K562 treated with DMSO at 1 percent for 24 hours (cell line): Measurements from ENCODE around the gene CRYGD. TPM values are rescaled to one million over a fixed set of nuclear protein-coding genes. Genes with fewer than 3 reads are reported as not detected.

Experiments
- total RNA-seq: library from RNA; unstranded; fragments of 300-600 nt; gene quantifications from 2 replicates; pipeline ENCODE4 v1.2.3, GENCODE V29; 2022; ENCODE audit warnings: low read depth; ENCODE audit not compliant: insufficient read depth

CRYGD gene
- not detected in 2 replicates for total RNA-seq

GRCh38 chr2:208124013-208124715, at the start of gene CRYGD:
TSS of gene CRYGD (minus strand) at chr2:208124524. CDS start at chr2:208124473, 51 bp downstream.

GRCh38 chr2:208163489-208163888, 39.2 kb upstream of the CRYGD start, which contains the start of gene CRYGA:
TSS of gene CRYGA (minus strand) at chr2:208163589. CDS start at chr2:208163556, 33 bp downstream.

GRCh38 chr2:208146006-208146405, 21.7 kb upstream of the CRYGD start, which contains the start of gene CRYGB:
TSS of gene CRYGB (minus strand) at chr2:208146158. CDS start at chr2:208146120, 38 bp downstream.

GRCh38 chr2:208129744-208130711, 5.7 kb upstream of the CRYGD start, which contains the start of gene CRYGC:
TSS of gene CRYGC (minus strand) at chr2:208129828. CDS start at chr2:208129792, 36 bp downstream.

Other genes starting within 250 kb of the CRYGD start
- 1.3 and 1.7 TPM in 2 replicates for gene PLEKHM3, start 99.0 kb downstream of the CRYGD start, total RNA-seq
- not detected in 2 replicates for gene CRYGC, start 5.3 kb upstream of the CRYGD start, total RNA-seq
- not detected in 2 replicates for gene CRYGB, start 21.6 kb upstream of the CRYGD start, total RNA-seq
- not detected in 2 replicates for gene CRYGA, start 39.1 kb upstream of the CRYGD start, total RNA-seq
- not detected in 2 replicates for gene C2orf80, start 65.5 kb upstream of the CRYGD start, total RNA-seq
- 117 and 127 TPM in 2 replicates for gene IDH1, start 130.5 kb upstream of the CRYGD start, total RNA-seq
- 8.8 and 9.3 TPM in 2 replicates for gene PIKFYVE, start 141.7 kb upstream of the CRYGD start, total RNA-seq